Measurements from ENCODE around the gene BMP3.

DNA sequence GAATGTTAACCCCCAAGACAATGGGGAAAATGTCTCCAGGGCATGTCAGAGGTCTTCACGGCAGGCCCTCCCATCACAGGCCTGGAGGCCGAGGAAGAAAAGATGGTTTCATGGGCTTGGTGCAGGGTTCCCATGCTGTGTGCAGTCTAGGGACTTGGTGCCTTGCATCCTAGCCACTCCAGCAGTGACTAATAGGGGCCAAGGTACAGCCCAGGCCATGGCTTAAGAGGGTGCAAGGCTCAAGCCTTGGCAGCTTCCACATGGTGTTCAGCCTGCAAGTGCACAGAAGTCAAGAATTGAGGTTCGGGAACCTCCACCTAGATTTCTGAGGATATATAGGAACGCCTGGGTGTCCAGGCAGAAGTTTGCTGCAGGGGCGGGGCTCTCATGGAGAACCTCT lies 50.6 kb downstream of the BMP3 start:
- TF ChIP-seq ARNT (IDR thresholded peaks at IDR 0.05): no peak
- TF ChIP-seq SP1 (IDR thresholded peaks at IDR 0.05): no peak
- TF ChIP-seq ZNF384 (IDR thresholded peaks at IDR 0.05): no peak
- TF ChIP-seq NFRKB (IDR thresholded peaks at IDR 0.05): no peak
- no peak for TF ChIP-seq TARDBP (IDR thresholded peaks at IDR 0.05)
- no peak for TF ChIP-seq FOXK2 (IDR thresholded peaks at IDR 0.05)
- no peak for TF ChIP-seq ELF4 (IDR thresholded peaks at IDR 0.05)
- no peak for TF ChIP-seq BHLHE40 (IDR thresholded peaks at IDR 0.05; ENCODE audit: borderline replicate concordance)
- no peak for TF ChIP-seq SUZ12 (IDR thresholded peaks at IDR 0.05)
- TF ChIP-seq FOXM1 (IDR thresholded peaks at IDR 0.05; ENCODE audit: borderline replicate concordance): no peak
- TF ChIP-seq FOXA1 (IDR thresholded peaks at IDR 0.05): no peak
- TF ChIP-seq HDGF (IDR thresholded peaks at IDR 0.05; ENCODE audit: borderline replicate concordance): no peak

All from HEK293T (cell line).